Spleen (tissue), 7 donors: Measurements from ENCODE around the gene LAMP1.

Experiments used
- POLR2A ChIP-seq, 3 donors: fragments of 450-650 bp; IDR thresholded peaks; one replicate each; pipeline ENCODE4 v1.5.1; 2017; ENCODE audit warnings: antibody characterized with exemption in 3 of 3, mild to moderate bottlenecking in 1 of 3
- POLR2AphosphoS5 ChIP-seq, 3 donors: sonication (generic); formaldehyde crosslinking; IDR thresholded peaks; one replicate each; pipeline ENCODE4 v1.5.1; 2017; ENCODE audit warnings: antibody characterized with exemption in 3 of 3
- TF ChIP-seq, protein P1 (sequence below), 11 experiments: fragments of 200-600 bp in 7 of 11; fragments of 450-650 bp in 4 of 11; sonication (generic) in 4 of 11; IDR thresholded peaks in 8 of 11; conservative IDR thresholded peaks in 3 of 11; 1 replicate in 7 of 11; 2 replicates in 4 of 11; pipeline versions ENCODE4 v1.4.0 to v1.8.0; 2016 to 2021; ENCODE audit warnings: antibody characterized with exemption in 11 of 11, inconsistent platforms in 4 of 11, mild to moderate bottlenecking in 1 of 11
- donor health status: DM: no; HTN: no; CAD: no; lungs with moderate emphysema.
- donor health status: DM: no; HTN: no; CAD: no.
- donor health status: DM: no; HTN: no; CAD: no.

DNA sequence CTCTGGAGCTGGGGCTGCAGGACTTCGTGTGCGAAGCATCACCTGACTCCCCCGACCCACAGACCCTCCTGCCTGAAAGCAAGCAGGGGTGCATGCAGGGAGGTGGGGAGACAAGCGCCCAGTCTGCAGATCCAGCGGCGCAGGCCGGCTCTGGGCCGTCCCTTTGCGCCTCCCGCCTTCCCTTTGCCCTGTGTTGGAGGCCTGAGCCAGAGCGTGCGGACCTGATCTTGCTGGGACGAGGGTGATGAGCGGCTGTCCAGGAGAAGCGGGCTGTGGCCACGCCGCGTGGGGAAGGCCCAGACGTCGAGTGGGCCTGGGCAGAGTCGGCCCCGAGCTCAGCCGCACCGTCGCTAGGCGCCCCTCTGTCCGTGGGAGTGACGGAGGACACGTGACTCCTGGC lies 72.2 kb downstream of the LAMP1 start:
- TF ChIP-seq, protein P1, sequence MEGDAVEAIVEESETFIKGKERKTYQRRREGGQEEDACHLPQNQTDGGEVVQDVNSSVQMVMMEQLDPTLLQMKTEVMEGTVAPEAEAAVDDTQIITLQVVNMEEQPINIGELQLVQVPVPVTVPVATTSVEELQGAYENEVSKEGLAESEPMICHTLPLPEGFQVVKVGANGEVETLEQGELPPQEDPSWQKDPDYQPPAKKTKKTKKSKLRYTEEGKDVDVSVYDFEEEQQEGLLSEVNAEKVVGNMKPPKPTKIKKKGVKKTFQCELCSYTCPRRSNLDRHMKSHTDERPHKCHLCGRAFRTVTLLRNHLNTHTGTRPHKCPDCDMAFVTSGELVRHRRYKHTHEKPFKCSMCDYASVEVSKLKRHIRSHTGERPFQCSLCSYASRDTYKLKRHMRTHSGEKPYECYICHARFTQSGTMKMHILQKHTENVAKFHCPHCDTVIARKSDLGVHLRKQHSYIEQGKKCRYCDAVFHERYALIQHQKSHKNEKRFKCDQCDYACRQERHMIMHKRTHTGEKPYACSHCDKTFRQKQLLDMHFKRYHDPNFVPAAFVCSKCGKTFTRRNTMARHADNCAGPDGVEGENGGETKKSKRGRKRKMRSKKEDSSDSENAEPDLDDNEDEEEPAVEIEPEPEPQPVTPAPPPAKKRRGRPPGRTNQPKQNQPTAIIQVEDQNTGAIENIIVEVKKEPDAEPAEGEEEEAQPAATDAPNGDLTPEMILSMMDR (IDR thresholded peaks at IDR 0.05 in 8 of 11, conservative IDR thresholded peaks at IDR 0.05 in 3 of 11): no peak
- no peak for TF ChIP-seq POLR2A (IDR thresholded peaks at IDR 0.05)
- TF ChIP-seq POLR2AphosphoS5 (IDR thresholded peaks at IDR 0.05): no peak
